Gastrocnemius medialis (tissue), 4 donors: ENCODE measurements around the gene SHANK3. TPM values are rescaled to one million over a fixed set of nuclear protein-coding genes. Genes with fewer than 3 reads are reported as not detected.
"Not testable (repeated sequence)": the region's sequence is repeated elsewhere in the genome, so short reads cannot be mapped to it uniquely, and the experiment has no call there.

ENCODE experiments used
- ATAC-seq, 2 donors: fragments of 150-250 bp; one replicate each; pipeline ENCODE4 v1.9.1; 2016
- DNase-seq, 2 donors: peaks; one replicate each; pipeline ENCODE4 v3.0.0-alpha.2; 2019
- H3K27ac ChIP-seq, 4 donors: fragments of 200-600 bp; sonication (generic); 1 replicate in 1 of 4; 2 replicates in 3 of 4; pipeline ENCODE4 v1.5.1; 2016 to 2018; ENCODE audit warnings: mild to moderate bottlenecking in 2 of 4, moderate library complexity in 1 of 4
- H3K27me3 ChIP-seq, 3 donors: fragments of 200-600 bp; sonication (generic) in 2 of 3; 1 replicate in 1 of 3; 2 replicates in 2 of 3; pipeline versions ENCODE4 v1.5.1 to v1.6.0; 2016 to 2019; ENCODE audit warnings: mild to moderate bottlenecking in 1 of 3, moderate library complexity in 1 of 3
- H3K36me3 ChIP-seq, 2 donors: fragments of 200-600 bp; sonication (generic) in 1 of 2; one replicate each; pipeline ENCODE4 v1.5.1; 2017 to 2018
- H3K4me1 ChIP-seq, 2 donors: fragments of 200-600 bp; sonication (generic) in 1 of 2; one replicate each; pipeline ENCODE4 v1.5.1; 2016 to 2017; ENCODE audit warnings: mild to moderate bottlenecking in 2 of 2
- H3K4me3 ChIP-seq, 4 donors: fragments of 200-600 bp; sonication (generic) in 3 of 4; 1 replicate in 1 of 4; 2 replicates in 3 of 4; pipeline ENCODE4 v1.5.1; 2016 to 2019; ENCODE audit warnings: mild to moderate bottlenecking in 2 of 4
- H3K9me3 ChIP-seq, 3 donors: fragments of 200-600 bp; sonication (generic) in 2 of 3; 1 replicate in 1 of 3; 2 replicates in 2 of 3; pipeline ENCODE4 v1.5.1; 2016 to 2019
- POLR2A ChIP-seq, 2 donors: fragments of 450-650 bp; IDR thresholded peaks; one replicate each; pipeline ENCODE4 v1.6.1; 2017; ENCODE audit warnings: antibody characterized with exemption in 2 of 2, mild to moderate bottlenecking in 2 of 2, moderate library complexity in 2 of 2
- in situ Hi-C, 4 donors: fragments of 200-750 bp; cut with MboI; loops; one replicate each; pipeline versions ENCODE4 v1.15.0 to v1.8.0; 2017; ENCODE audit warnings: low sequenced_read_pairs in 4 of 4
- intact Hi-C: fragments of 100-400 bp; cut with DNase I; formaldehyde crosslinking; loops from one replicate; pipeline ENCODE4 v1.15.1; 2023; ENCODE audit warnings: low total_unique reads
- total RNA-seq, 4 donors: library from RNA; depleted of rRNA; stranded (reverse); fragments of >200 nt; gene quantifications; one replicate each; pipeline versions ENCODE4 v1.1.0 to v1.2.3, GENCODE V29; 2016
- TF ChIP-seq, protein P1 (sequence below), 5 experiments: fragments of 450-650 bp in 3 of 5; fragments of 200-600 bp in 2 of 5; sonication (generic) in 2 of 5; IDR thresholded peaks in 4 of 5; conservative IDR thresholded peaks in 1 of 5; 1 replicate in 4 of 5; 2 replicates in 1 of 5; pipeline ENCODE4 v1.5.1; 2016 to 2019; ENCODE audit warnings: antibody characterized with exemption in 5 of 5, mild to moderate bottlenecking in 3 of 5, moderate library complexity in 3 of 5

Gene SHANK3
- total RNA-seq, 4 donors from 2014 or later = 3.8 to 9.8 (median 5.1) TPM

DNA sequence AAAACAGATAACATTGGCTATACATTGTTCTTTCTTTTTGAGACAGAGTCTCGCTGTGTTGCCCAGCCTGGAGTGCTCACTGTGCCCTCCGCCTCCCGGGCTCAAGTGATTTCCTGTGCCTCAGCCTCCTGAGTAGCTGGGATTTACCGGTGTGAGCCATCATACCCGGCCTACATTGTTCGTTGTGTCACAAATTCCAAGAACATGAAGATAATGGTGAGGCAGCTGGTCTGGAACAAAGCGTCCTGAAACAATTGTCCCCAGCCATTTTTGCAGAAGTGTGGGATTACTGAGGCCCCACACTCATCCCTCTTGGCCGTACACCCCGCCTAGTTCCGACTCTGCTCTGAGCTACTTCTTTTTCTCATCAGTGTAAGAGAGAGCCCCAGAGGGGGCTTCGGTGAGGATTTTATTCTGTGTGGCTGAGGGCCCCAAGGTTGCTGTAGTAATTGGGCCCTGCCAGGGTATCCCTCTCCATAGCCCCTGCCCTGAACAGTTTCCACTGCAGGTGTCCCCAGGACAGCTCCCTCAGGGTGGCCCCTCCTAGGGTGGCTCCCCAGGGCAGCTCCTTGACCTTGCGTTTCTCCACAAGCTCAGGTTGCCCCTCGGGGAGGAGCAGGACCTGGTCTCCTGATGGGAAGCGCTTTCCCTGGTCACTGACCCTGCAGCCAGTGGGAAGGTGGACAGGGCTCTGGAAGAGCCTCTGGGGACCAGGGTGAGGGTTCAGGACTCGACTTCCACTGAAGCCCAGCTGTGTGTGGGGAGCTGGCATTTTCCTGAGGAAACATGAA is 31.6 kb upstream of the SHANK3 start:
- no peaks in the 10 kb centered on the region for H3K36me3 ChIP-seq
- H3K4me1 ChIP-seq = peaks cover 4 to 13% of the 10 kb centered on the region in 2 donors
- DNase-seq (no peak), ATAC-seq (peak; percentile 41 to 65)
- no peak for TF ChIP-seq POLR2A (IDR thresholded peaks at IDR 0.05)
- TF ChIP-seq, protein P1, sequence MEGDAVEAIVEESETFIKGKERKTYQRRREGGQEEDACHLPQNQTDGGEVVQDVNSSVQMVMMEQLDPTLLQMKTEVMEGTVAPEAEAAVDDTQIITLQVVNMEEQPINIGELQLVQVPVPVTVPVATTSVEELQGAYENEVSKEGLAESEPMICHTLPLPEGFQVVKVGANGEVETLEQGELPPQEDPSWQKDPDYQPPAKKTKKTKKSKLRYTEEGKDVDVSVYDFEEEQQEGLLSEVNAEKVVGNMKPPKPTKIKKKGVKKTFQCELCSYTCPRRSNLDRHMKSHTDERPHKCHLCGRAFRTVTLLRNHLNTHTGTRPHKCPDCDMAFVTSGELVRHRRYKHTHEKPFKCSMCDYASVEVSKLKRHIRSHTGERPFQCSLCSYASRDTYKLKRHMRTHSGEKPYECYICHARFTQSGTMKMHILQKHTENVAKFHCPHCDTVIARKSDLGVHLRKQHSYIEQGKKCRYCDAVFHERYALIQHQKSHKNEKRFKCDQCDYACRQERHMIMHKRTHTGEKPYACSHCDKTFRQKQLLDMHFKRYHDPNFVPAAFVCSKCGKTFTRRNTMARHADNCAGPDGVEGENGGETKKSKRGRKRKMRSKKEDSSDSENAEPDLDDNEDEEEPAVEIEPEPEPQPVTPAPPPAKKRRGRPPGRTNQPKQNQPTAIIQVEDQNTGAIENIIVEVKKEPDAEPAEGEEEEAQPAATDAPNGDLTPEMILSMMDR (IDR thresholded peaks at IDR 0.05 in 4 of 5, conservative IDR thresholded peaks at IDR 0.05 in 1 of 5) = no peak
- intact Hi-C loops (no loop called here), in situ Hi-C loops (no loop called here)
- H3K27ac ChIP-seq = peak overlapping the region; percentile 31 to 69 (median 68)
- no peaks in the 10 kb centered on the region for H3K9me3 ChIP-seq
- peaks cover 11 to 24% (median 22%) of the 10 kb centered on the region in 3 donors for H3K27me3 ChIP-seq
- no peak overlapping the region for H3K4me3 ChIP-seq

DNA sequence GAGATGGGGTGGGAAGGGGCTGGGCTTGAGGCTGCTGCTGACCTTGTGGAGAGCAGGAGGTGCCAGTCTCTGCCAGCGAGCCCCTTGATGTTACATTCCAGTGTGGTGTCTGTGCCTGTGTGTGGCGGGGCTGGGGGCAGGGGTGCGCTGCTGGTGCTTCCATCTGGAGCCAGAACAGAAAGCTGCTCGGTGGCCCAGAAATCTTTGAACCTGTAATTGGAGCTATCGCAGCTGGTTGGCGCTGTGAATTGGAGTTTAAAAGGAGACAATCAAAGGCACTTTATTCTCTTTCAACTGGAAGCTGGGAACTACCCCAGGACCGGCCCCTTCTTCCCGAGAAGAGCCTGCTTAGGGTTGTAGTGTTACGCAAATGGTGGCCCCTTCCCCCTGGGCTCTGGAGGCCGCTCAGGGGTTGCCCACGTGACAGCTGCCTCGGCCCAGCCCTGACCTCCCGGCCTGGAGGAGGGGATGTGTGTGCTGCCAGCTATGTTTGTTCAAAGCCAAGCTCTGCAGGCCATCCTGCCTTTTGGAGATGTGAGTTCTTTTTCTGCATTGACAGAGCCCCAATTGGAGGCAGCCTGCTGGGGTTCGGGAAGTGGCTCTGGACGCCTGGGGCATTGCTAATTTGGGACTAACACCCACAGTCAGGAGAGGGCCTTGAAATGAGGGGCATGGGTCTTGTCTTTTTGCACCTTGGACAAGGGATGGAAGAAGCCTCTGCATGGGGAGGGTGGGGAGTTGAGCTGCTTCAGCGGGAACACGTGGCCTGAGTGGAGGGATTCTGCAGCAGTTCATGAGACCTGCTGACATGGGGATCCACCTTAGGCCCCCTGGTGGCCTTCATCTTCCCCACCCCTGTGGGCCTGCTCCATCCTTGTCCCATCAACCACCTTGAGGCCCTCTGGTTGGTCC is 30.7 kb upstream of the SHANK3 start:
- H3K4me3 ChIP-seq = no peak overlapping the region
- no peak for TF ChIP-seq POLR2A (IDR thresholded peaks at IDR 0.05)
- TF ChIP-seq, protein P1 (IDR thresholded peaks at IDR 0.05 in 4 of 5, conservative IDR thresholded peaks at IDR 0.05 in 1 of 5) = peak in 2 of 5 experiments; percentile 17 to 36
- in situ Hi-C loops (no loop called here), intact Hi-C loops (no loop called here)
- ATAC-seq (peak in 1 of 2 donors; percentile 44), DNase-seq (no peak)
- peak overlapping the region; percentile 31 to 69 (median 68) for H3K27ac ChIP-seq
- no peaks in the 10 kb centered on the region for H3K9me3 ChIP-seq
- H3K4me1 ChIP-seq = peaks cover 4 to 13% of the 10 kb centered on the region in 2 donors
- H3K27me3 ChIP-seq = peaks cover 11 to 24% (median 22%) of the 10 kb centered on the region in 3 donors
- H3K36me3 ChIP-seq = no peaks in the 10 kb centered on the region

DNA sequence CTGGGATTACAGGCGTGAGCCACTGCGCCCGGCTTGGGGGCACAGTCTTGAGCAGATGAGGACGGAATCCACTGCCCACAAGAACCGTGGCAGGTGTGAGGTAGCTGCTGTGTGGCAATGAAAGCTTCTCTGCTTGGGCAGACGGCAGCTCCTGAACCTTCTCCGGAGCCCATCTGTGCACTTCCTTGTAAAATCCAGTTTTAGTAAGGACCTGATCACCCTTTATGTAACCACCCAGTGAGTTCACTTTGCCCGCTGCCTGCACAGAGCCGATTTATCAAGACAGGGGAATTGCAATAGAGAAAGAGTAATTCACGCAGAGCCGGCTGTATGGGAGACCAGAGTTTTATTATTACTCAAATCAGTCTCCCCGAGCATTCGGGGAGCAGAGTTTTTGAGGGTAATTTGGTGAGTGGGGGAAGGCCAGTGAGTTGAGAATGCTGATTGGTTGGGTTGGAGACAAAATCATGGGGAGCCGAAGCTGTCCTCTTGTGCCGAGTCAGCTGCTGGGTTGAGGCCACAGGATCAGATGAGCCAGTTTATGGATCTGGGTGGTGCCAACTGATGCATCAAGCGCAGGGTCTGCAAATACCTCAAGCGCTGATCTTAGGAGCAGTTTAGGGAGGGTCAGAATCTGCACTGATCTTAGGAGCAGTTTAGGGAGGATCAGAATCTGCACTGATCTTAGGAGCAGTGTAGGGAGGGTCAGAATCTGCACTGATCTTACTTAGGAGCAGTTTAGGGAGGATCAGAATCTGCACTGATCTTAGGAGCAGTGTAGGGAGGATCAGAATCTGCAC is 29.4 kb upstream of the SHANK3 start:
- H3K27ac ChIP-seq, H3K9me3 ChIP-seq, DNase-seq, in situ Hi-C loops, ATAC-seq, H3K4me3 ChIP-seq, intact Hi-C loops, H3K36me3 ChIP-seq: not testable (repeated sequence)
- peaks cover 11 to 24% (median 22%) of the 10 kb centered on the region in 3 donors for H3K27me3 ChIP-seq
- peaks cover 4 to 13% of the 10 kb centered on the region in 2 donors for H3K4me1 ChIP-seq

DNA sequence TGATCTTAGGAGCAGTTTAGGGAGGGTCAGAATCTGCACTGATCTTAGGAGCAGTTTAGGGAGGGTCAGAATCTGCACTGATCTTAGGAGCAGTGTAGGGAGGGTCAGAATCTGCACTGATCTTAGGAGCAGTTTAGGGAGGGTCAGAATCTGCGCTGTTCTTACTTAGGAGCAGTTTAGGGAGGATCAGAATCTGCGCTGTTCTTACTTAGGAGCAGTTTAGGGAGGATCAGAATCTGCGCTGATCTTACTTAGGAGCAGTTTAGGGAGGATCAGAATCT is 28.9 kb upstream of the SHANK3 start:
- H3K4me3 ChIP-seq, H3K9me3 ChIP-seq, DNase-seq, ATAC-seq, H3K27ac ChIP-seq, in situ Hi-C loops, H3K36me3 ChIP-seq, intact Hi-C loops: not testable (repeated sequence)
- peaks cover 4 to 13% of the 10 kb centered on the region in 2 donors for H3K4me1 ChIP-seq
- H3K27me3 ChIP-seq = peaks cover 11 to 24% (median 22%) of the 10 kb centered on the region in 3 donors

DNA sequence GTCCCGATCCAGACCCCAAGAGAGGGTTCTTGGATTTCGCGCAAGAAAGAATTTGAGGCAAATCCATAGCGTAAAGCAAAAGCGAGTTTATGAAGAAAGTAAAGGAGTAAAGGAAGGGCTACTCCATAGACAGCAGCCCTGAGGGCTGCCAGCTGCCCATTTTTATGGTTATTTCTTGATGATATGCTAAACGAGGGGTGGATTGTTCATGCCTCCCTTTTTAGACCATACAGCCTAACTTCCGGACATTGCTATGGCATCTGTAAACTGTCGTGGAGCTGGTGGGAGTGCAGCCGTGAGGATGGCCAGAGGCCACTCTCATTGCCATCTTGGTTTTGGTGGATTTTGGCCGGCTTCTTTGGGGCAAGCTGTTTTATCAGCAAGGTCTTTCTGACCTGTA is 19.4 kb upstream of the SHANK3 start:
- no peaks in the 10 kb centered on the region for H3K4me1 ChIP-seq
- H3K27me3 ChIP-seq = peaks cover 0 to 6% (median 0%) of the 10 kb centered on the region in 3 donors
- no peak overlapping the region for H3K27ac ChIP-seq
- TF ChIP-seq POLR2A (IDR thresholded peaks at IDR 0.05) = no peak
- TF ChIP-seq, protein P1 (IDR thresholded peaks at IDR 0.05 in 4 of 5, conservative IDR thresholded peaks at IDR 0.05 in 1 of 5) = no peak
- no peaks in the 10 kb centered on the region for H3K9me3 ChIP-seq
- intact Hi-C loops (no loop called here), in situ Hi-C loops (no loop called here)
- ATAC-seq = no peak
- no peak overlapping the region for H3K4me3 ChIP-seq
- no peak for DNase-seq
- no peaks in the 10 kb centered on the region for H3K36me3 ChIP-seq

DNA sequence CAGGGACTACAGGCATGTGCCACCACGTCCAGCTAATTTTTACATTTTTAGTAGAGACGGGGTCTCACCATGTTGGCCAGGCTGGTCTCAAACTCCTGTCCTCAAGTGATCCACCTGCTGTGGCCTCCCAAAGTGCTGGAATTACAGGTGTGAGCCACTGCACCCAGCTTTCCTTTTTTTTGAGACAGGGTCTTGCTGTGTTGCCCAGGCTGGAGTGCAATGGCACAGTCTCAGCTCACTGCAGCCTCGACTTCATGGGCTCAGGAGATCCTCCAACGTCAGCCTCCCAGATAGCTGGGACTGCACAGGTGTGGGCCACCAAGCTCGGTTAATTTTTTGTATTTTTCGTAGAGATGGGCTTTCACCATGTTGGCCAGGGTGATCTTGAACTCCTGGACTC is 18.0 kb upstream of the SHANK3 start:
- in situ Hi-C loops, intact Hi-C loops, H3K4me3 ChIP-seq: not testable (repeated sequence)

More for the DNA sequence above, 18.0 kb upstream of the SHANK3 start:
- H3K9me3 ChIP-seq, ATAC-seq, DNase-seq, H3K36me3 ChIP-seq, H3K4me1 ChIP-seq: not testable (repeated sequence)
- Histone ChIP-seq H3K27ac (peak overlapping the region in 2 of 4 donors; percentile 64 to 66), H3K27me3 (peaks cover 0 to 11% (median 0%) of the 10 kb centered on the region in 3 donors)
